ENCODE data around the gene ZNF546.

- TF ChIP-seq CTCF (IDR thresholded peaks at IDR 0.05) (no peak), POLR2A (IDR thresholded peaks at IDR 0.05) (no peak)
These were observed 59.1 kb downstream of the ZNF546 start, which contains the start of gene ZNF780B for GRCh38 chr19:40055832-40056504.
